NT2/D1 (cell line): ENCODE data around the gene THBS1.

Experiments used
- SUZ12 ChIP-seq: IDR thresholded peaks from 2 replicates; pipeline ENCODE4 v1.6.1; 2011; ENCODE audit not compliant: insufficient read length, insufficient read depth; ENCODE audit errors: extremely low read depth
- YY1 ChIP-seq: IDR thresholded peaks from 2 replicates; pipeline ENCODE4 v1.6.1; 2011; ENCODE audit not compliant: insufficient read length, insufficient read depth
- ZNF274 ChIP-seq: IDR thresholded peaks from 2 replicates; pipeline ENCODE4 v1.6.1; 2011; ENCODE audit warnings: mild to moderate bottlenecking, low read depth, low read length

DNA sequence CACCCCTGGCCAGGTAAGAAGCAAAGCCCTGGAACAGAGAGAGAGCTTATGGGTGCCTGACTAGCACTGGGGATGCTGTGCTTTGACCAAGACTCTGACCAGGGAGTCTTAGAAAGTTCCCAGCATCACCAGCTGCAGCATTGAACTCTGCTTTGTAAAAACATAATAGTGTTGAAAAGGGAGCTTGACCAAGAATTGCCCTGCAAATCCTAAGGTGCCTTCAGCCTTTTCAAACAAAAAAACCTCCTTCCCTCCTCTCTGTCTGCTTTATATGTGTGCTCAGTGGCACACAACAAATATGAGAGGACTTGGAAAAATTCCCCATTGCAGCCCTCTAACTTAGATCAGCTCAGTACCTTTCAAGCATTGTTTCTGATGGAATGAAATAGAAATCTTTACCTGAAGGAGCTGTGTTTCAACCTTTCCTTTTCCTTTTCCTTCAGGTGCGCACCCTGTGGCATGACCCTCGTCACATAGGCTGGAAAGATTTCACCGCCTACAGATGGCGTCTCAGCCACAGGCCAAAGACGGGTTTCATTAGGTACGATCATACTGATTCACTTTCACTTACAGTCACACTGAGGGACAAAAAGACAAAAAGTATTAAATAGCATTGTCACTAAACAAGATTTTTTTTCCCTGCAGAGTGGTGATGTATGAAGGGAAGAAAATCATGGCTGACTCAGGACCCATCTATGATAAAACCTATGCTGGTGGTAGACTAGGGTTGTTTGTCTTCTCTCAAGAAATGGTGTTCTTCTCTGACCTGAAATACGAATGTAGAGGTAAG lies 13.0 kb downstream of the THBS1 start:
- TF ChIP-seq ZNF274 (no peak), YY1 (no peak), SUZ12 (no peak)
